ENCODE measurements around the gene NACA.
A peak's percentile ranks its signal among the peaks of the same experiment; 100 is the strongest.
"Not testable (repeated sequence)": the region's sequence is repeated elsewhere in the genome, so short reads cannot be mapped to it uniquely, and the experiment has no call there.

NACA gene

DNA sequence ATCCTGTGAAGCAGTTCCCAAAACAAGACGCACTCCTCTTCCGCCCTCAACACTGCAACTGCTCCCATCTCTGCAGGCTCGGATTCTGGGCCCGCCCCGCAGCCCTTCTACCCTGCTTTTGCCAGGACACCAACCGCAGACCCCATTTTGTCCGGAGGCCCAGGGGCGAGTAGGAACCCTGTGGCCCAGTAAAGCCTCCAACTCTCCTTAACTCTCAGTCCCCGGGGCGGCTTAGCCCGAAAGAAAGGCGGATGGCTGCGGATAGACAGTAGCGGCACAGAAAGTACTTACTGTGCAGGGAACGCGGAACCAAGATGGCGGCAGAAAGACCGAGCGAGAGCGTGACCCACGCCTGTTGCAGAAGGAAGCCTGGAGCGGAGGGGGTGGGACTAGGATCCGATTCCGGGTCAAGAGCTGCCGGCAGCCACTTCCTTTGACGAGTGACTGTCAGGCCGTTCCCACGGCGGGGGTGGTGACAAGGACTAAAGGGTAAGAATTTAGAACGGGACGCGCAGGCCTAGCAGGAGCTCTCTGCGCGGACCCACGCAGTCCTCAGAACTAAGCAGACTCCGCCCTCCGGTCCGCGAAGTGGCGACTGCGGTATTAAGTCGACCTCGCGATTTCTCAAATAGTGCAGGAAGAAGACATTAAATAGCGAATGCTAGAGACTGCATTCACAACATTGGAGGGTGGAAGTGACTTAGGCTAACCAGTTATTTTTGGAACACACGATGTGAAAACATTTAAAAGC, at the start of gene NACA:
Gene NACA (minus strand): TSS at position 328 of the 751 bp plus-strand sequence. CDS start 778 bp downstream, outside the sequence.
- DNase-seq (ENCODE audit: low read depth): peak; percentile 94

DNA sequence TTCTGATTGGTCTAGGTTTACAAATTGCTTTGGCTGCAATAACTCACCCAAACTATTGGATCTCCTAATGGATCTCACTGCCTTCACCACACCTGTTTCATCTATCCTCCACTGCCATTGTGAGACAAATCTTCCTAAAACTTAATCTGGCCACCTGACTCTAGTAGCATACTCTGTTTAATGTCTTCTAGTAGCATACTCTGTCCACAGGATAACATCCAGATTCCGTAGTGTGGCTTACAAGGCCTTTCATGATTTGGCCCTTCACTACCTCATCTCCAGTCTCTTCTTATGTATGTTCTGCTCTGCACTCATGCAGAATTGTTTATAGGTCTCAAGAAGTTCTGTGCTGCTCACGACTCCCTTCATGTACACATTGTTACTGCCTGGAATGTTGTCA, 48.0 kb upstream of the NACA start:
- no peak for DNase-seq (ENCODE audit: low read depth)

DNA sequence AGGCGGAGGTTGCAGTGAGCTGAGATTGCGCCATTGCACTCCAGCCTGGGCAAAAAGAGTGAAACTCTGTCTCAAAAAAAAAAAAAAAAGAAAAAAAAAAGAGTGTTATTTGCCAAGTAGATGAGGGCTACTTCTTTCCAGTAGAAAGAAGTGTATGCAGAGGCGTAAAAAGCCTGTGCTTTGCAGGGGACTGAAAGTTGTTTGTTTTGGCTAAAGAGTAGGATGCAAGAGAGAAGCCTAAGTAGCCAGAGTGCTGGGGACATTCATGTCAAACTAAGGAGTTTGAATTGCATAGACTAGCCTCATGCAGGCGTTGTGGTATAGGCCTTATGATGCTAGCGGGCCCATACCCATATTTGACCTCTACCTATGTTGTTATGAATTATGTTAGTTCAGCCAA, 47.5 kb upstream of the NACA start:
- DNase-seq (ENCODE audit: low read depth): no peak

DNA sequence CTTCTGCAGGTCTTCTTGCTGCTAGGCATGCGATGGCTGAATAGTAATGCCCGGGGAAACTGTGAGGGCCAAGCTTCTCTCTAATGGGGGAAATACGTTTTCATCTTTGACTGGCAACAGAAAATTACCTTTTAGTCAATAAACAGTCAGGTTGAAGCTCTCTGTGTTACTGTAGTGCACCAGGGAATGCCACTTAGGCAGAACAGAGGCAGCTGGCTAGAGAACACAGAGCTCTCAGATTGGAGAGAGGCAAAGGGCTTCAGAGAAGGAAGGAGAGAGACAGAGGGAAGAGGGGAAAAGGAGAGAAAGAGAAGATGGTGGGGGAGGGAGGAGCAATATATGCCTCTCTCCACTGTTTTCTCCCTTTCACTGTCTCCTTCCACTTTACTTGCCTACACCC, 44.8 kb upstream of the NACA start:
- no peak for DNase-seq (ENCODE audit: low read depth)

DNA sequence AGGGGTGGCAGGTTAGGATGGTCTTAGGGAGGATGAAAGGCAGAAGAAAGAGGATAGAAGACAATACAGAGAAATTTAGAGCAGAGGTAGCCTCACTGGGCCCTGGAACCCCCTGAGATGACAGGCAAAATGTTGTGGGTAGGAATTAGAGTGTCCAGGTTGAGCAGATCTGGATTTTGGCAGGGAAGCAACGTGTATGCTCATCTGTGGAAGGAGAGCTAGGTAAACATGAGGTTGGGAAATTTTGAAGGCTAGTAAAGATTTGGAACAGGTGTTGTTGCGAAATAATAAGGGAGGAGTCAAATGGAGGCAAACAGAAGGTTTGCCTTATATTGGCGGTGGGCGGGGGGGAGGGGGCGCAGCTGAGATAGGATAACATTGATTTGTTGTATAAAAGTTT, 43.3 kb upstream of the NACA start:
- DNase-seq (ENCODE audit: low read depth): no peak

DNA sequence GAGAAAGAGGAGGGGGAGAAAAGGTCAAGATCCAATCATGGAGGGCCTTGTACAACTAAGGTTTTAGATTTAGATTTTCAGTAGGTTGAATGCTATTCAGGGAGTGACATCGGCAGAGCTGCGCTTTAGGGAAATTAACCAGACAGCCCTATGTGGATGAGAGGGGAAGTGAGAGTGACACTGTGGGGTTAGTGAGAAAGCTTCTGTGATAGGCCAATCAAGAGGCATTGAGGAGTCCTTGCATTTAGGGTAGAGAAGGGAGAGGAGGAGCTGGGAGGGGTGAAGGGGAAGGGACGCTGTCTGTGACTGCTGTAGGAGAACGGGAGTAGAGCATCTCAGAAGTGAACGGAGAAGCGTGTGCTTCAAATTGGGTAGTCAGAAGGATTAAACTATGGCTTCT, 41.4 kb upstream of the NACA start:
- no peak for DNase-seq (ENCODE audit: low read depth)

DNA sequence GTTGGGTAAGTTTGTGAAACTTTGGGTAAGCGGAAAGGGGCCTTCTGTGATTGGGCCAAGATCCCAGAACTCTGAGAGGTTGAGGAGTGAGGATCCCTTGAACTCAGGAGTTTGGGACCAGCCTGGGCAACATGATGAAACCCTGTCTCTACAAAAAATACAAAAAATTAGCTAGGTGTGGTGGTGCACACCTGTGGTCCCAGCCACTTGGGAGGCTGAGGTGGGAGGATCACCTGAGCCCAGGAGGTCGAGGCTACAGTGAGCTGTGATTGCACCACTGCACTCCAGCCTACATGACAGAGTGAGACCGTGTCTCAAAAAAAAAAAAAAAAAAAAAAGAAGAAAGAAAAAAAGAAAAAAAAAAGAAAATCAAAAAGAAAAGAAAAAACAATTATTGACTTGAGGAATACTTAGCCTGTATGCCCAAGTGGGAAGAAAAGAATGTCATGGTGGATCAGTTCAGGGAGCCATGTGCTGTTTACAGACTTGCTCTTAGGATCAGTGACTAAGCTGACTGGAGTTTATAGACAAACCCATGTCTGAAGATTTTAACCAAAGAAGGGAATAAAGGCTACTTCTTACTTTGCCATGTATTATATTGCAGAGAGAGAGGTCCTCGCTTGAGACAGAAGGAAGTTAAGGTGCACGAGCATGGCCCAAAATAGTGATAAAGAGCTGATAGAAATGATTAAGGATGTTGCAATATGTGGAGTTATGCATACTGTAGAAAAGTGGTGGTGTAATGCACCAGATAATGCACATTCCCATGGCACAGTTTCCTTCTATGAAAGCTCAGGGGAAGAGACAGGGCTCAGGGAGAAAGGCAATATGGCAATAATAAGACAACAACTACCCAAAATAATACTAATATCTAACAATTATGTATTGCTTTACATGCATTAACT, 38.9 kb upstream of the NACA start:
- DNase-seq (ENCODE audit: low read depth): peak; percentile 80

DNA sequence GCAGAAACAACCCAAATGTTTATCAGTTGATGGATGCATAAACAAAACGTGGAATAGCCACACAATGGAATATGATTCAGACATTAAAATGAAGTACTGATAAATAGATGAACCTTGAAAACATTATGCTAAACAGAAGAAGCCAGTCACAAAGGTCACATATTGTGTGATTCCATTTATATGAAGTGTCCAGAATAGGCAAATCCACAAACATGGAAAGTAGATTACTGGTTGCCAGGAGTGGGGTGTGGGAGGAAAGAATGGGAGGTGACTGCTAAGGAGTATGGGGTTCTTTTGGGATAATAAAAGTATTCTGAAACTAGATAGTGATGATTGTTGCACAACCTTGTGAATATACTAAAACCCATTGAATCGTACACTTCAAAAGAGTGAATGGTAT, 36.7 kb upstream of the NACA start:
- DNase-seq (ENCODE audit: low read depth): peak; percentile 13

DNA sequence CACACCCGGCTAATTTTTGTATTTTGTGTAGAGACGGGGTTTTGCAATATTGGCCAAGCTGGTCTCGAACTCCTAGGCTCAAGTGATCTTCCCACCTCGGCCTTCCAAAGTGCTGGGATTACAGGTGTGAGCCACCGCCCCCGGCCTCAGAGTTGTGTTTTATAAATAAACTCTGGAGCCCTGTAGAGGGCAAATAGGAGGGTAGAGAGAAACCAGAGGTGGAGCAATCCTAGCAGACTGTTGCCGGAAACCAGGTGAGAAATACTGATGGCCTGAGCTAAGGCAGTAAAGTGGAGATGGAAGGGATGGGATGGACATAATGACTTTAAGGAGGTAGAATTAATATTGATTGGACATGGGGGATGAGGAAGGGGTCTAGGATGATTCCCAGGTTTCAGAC, 35.4 kb upstream of the NACA start:
- no peak for DNase-seq (ENCODE audit: low read depth)

DNA sequence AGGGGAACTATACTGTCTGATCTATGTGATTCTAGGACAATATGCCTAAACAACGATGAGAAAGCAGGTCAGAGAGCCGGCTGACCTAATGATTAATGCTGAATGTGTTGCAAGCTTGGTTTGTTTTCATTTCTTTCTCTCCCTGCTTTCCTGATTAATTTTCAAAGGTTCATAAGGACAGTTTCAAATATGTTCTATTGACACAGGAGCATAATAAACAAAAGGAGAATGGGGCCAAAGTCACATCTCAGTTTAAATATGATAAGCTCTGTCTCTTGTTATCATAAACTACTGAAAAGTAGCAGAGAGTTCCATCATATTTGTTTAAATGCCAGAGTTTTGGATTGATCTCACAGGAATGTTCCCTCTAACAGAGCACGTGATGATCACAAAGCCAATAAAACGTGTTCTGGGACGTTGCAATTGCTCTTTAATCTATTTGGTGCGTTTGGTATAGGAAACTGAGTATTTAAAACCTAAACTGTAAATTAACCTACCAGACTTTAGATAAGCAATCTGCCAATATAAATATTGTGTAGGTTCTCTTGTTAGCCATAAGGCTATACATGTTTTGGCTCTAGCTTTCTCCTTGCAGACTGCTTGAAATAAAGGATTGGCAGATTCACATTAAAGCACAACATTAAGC, 34.3 kb upstream of the NACA start:
- DNase-seq (ENCODE audit: low read depth): peak; percentile 25

DNA sequence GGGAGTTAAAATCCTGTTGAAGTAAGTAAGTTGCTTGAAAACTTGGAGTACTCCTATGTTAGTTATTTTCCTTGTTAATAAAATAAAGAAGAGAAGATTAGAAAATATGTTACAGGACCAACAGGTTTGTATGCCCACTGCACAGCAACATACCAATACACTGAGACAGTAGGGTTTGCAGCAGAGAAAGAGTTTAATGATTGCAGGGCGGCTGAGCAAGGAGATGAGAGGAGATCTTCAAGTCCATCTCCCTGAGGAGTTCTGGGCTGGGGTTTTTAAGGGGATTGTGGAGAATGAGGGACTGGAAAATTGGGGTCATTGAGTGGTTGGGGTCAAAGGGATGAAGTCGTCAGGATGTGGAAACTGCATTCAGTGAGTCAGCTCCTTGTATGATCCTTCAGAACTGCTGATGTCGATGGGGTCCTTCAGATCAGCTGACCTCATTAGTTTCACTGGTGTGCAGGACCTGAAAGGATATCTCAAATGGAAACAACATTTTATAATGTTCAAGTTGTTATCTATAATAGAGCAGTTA, 33.7 kb upstream of the NACA start:
- peak; percentile 29 for DNase-seq (ENCODE audit: low read depth)

DNA sequence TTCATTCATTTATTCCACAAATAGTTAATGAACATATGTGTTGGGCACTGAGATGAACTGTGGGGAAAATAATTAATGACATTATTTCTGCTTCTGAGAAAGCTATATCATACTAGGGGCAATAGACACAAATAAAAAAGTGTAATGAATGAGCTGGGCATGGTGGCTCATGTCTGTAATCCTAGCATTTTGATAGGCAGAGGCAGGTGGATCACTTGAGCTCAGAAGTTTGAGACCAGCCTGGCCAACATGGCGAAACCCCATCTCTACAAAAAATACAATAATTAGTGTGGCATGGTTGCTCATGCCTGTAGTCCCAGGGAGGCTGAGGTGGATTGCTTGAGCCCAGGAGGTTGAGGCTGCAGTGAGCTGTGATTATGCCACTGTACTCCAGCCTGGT, 32.9 kb upstream of the NACA start:
- DNase-seq (ENCODE audit: low read depth): not testable (repeated sequence)

DNA sequence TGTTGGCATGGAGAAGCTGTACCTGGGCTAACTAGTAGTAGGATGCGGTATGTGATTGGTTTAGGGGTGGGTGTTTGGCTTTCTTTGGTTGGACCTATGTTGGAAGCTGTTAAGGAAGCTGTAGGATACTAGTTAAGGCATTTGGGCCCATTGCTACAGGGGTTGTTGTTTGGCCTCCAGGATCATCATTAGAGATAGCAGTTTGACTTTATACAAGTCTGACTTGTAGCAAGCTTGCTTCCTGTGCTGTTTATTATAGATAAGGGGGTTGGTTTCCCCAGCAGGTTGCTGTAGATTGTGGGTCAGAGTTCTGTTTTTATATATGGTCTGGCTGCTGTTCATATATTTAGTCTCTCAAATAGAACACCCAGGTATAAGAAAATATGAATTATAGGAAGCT, 28.5 kb upstream of the NACA start:
- no peak for DNase-seq (ENCODE audit: low read depth)

DNA sequence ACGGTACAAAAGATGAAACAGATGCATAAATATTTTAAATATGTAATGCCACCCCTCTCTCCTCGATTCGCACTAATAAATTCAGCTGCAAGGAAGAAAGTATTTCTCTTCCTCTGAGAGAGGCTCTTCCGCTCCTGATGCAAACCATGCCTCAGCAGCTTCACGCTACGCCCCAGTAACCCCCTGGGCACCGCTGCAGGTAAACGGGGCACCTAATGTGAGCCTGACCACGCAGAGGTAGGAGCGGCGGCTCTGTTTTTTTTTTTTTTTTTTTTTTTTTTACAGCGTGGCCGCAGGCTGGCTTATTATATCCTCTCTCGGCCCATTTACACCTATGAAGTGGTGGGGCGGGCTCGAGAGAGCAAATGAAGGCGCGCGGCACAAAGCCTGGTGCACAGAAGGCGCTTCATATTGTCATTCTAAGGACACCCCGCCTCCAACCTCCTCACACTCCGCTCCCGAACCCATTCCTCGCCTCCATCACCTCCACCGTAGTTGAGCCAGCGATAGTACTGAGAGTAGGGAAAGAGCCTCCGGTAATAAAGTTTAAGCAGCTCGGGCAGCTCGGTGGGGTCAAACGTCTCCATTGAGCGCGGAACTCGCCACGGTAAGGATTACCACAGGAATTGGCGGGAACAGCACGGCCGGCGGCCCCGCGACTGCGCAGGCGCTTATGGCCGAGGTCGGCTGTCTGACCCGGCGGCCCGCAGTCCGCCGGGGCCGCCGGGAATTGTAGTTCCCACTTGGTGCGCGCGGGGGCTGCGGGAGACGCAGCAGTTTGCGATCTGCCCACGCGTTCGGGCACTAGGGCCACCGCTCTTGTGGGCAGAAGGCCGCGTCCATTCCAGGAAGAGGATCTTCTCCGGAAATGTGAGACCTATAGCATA, 26.9 kb upstream of the NACA start, which contains the start of gene PRIM1:
Gene PRIM1 (minus strand): TSS at position 612 of the 887 bp plus-strand sequence. CDS start 25 bp downstream, at position 587.
- DNase-seq (ENCODE audit: low read depth): peak; percentile 61

DNA sequence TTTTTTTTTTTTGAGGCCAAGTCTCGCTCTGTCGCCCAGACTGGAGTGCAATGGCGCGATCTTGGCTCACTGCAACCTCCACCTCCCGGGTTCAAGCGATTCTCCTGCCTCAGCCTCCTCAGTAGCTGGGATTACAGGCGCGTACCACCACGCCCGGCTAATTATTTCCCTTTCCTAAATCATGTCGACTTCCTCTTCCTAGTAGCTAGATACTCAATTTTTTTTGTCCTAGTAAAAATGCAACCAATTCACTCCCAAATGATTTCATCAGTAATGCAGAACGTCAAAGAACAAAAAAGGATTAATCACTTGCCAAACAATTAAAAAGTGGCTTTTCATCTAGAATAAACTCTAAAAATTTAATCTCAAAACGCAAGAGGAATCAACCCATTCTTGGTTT, 25.5 kb upstream of the NACA start:
- DNase-seq (ENCODE audit: low read depth): not testable (repeated sequence)

DNA sequence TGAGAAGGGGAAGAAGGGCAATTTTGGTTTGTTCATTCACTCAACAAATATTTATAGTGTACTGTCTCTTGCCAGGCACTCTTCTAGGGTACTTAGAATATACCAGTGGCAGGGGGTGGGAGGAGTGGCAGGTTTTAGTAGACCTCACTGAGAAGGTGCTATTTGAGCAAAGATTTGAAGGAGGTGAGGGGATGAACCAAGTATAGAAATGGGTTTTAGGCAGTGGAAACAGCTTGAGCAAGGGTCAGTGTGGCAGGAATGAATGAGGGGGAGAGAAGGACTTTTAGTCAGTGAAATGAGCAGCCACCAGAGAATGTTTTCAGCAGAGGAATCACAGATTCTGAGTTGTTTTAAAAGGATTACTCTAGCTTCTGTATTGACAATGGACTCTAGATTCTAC, 24.8 kb upstream of the NACA start:
- DNase-seq (ENCODE audit: low read depth): no peak

DNA sequence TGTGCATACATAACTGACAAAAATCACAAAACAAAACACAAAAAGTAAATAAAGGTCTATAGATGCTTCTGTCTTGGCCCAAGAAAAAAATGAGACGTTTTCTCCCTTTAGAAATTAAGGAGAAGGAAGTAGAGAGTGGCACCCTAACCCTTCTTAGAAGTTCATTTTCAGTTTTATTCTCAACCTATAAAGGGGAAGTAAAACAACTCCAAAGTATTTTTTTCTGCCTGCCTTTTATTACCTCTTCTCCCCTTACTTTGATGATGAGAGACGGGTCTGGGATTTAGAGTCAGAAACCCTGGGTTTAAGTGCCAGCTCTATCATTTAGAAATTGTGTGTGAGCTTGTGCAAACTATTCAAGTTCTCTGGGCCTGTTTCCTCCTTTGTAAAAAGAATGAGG, 24.3 kb upstream of the NACA start:
- no peak for DNase-seq (ENCODE audit: low read depth)

DNA sequence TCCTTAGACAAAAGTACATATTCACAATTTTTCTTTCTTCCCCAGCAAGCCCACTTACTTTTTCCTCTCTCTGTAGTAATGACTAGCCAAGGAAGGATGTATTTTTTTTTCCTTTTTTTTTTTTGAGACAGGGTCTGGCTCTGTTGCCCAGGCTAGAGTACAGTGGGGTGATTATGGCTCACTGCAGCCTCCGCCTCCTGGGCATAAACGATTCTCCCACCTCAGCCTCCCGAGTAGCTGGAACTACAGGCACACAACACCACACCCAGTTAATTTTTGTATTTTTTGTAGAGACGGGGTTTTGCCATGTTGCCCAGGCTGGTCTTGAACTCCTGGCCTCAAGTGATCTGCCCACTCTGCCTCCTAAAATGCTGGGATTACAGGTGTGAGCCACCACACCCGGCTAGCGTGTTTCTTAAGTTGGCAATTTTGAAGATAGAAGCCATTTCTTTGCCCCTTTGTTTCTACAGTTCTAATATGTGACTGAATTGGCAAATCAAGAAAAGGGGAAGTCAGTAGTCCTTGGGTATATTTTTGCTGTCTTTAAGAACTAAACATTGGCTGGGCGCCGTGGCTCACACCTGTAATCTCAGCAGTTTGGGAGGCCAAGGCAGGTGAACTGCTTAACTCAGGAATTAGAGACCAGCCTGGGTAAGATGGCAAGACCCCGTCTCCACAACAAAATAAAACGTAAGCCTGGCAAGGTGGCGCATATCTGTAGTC, 3.2 kb upstream of the NACA start:
- DNase-seq (ENCODE audit: low read depth): no peak

DNA sequence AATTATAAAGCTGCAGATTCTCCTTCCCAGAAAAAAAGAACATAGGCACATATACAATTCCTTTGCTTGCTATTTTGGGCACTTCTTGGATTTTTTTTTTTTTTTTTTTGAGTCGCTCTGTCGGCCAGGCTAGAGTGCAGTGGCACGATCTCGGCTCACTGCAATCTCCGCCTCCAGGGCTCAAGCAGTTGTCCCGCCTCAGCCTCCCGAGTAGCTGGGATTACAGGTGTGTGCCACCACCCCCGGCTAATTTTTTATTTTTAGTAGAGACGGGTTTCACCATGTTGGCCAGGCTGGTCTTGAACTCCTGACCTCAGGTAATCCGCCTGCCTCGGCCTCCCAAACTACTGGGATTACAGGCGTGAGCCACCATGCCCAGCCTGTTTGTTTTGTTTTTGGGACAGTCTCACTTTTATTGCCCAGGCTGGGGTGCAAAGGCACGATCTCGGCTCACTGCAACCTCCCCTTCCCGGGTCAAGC, 1.1 kb upstream of the NACA start:
- not testable (repeated sequence) for DNase-seq (ENCODE audit: low read depth)

DNA sequence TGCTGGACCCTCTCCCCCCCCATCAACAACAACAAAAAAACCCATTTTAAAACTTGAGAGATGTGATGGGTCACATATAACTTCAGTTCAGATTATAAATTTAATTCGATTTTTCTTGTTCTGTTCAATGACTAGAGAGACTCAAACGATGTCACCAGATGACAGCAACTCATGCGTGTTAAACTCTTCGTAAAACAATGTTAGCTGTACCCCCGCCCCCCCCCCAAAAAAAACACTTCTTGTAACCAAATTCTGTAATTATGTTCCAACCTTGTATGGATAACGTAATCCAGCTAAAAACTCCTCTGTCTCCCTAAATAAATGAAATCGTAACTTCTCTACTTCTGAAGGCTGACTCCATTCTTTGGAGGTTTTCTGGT, 614 bp upstream of the NACA start:
- no peak for DNase-seq (ENCODE audit: low read depth)

DNA sequence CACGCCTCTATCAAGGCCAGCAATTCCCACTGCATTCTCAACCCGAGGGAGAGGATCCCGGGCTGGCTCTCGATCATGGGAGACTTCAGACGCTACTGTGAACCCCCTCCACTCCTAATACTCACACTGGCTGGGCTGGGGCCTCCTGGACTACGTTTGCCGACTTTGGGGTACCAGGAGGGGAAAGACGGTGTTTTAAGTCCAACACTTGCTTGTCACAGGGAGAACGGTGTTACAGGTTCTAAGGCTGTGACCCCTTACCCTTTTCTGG, 463 bp downstream of the NACA start:
- no peak for DNase-seq (ENCODE audit: low read depth)

Data from amniotic epithelial cell (primary cell).